ENCODE results near the gene HK3.
"Not testable (repeated sequence)": the region's sequence is repeated elsewhere in the genome, so short reads cannot be mapped to it uniquely, and the experiment has no call there.

HK3 gene

DNA sequence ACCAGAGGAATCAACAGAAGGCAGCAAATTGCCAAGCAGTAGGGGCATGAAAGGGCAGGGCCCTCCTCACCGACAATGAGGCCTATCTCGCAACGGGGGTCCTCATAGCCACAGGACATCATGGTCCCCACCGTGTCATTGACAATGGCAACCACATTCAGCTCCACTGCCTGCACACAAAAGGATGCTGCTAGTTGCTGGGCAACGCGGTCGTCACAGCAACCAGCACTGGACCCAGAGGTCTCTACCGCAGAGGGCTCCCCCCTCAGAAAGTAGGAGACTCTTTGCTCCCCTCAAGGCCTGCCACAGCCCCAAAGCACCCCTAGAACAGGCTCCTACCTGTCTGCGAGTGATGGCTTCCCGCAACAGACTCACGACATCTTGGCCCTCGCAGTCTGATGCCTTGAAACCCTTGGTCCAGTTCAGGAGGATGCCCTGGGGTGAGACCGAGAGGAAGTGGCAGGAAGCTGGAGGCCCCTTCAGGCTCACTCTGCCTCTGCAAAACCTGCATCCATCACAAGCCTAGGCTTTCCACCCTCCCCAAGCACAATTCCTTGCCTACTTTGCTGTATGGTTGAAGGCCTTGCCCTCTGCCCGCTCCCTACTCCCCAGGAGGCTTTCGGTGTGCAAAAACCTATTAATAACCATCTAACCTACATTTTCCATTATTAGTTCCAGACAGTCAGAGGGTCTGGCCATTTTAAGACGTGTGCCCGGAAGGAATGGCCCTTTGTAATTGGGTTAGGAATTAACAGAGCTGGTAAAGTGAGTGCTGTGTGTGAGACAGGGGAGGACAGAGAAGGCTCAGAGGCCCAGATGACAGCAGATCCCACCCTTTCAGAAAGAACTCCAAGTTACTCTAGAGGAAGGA, 15.2 kb downstream of the HK3 start:
- no peak for DNase-seq (ENCODE audit: low spot score)

DNA sequence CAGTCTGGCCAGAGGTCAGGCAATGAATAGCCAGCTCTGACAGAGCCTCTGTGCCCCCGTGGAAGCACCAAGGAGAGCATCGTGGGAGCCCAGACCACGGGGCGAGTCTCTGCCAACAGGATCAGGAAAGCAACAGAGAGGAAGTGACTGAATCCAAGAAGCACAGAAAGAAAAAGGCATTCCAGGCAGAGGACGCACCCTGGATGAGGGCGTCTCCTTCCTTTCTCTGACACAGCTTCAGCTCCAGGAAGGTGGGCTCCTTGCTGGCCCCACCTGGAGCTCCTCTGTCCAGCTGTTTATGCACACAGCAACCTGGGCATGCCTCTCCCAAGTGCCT, 16.6 kb downstream of the HK3 start:
- DNase-seq (ENCODE audit: low spot score) = no peak

DNA sequence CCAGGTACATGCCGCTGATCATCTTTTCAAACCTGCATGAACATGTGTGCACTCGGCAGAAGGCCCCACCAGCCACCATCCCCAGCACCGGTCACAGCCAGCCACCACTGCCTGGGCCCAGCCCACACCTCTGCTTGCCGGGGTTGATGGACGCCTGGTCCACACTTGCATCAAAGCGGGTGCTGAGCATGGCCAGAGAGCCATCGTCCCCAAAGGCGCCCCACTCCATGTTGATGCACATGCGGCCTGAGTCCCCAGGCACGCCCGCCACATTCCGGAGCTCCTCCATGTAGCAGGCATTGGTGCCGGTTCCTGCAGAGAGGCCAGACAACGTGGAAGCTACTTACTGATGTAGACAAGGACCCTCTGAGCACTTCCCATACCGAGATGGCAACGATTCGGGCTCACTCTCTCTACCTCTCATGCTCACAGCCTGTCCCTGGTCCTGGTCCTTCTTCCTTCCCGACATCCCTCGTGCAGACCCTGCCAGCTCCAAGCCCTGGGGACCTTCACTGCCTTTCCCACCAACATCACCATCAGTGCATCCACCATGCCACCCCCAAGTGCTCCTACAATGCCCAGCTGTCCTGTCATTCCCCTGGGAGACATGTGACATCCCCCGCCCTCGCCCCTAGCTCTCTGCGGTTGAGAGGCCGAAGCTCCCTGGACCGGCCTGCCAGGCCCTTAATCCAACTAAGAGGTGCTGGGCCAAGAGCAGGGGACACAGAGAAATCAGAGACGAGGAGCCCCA, 17.2 kb downstream of the HK3 start:
- no peak for DNase-seq (ENCODE audit: low spot score)

DNA sequence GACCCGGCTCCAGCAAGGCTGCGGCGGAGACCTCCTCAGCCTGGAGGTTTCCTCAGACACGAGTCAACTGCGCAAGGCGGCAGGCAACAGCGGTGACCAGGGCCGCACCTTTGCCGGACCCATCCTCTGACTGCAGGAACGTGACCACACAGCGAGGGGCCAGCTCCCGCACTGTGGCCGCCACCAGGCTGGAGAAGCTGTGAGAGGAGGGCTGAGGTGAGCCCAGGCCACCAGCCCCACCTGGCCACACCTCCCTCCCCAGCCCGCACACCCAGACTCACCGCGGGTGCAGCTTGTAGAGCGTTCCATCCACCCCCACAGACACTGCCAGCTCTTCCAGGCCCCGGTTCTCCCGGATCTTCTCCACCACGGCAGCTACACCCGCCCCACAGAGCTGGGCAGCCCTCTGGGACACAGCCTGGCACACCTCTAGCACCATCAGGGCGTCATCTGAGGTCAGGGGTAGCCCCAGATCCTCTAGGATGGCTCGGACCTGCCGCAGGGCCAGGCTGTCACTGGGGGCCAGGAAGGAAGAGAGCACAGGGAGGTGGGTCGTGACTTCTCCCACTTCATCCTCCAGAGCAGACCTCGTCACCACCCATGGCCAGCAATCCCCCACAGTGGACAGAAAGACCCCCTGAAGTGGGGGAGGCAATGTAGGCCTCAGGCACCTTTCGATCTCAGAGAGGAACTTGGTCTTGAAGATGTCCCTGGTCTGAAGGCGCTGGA, 18.0 kb downstream of the HK3 start:
- no peak for DNase-seq (ENCODE audit: low spot score)

DNA sequence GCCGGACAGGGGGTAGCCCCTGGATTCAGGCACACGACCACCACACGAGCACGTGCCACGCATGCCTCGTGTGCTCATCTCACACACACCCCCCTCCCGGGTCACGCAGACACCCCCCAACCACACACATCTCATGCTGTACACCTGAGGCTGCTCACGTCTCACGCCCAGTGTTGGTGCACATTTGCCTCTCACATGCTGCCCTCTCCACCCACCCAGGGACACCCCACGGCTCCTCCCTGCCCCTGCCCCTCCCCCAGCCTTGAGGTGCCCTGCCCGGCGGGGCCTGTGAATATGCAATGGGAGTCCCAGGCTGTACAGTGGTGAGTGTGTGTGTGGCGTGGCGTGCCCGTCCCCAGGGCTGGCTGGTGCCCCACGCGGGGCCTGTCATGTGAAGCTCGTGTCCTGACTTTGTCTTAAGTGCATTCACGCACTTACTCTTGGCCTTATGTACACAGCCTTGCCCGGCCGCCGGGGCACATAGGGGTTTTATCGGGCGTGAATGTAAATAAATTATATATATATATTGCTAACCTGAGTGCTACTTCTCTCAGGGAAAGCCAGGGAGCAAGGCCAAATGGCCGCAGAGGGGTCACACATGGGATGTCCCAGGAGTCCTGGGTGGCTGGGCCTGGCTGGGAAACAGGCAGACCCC, 18.7 kb downstream of the HK3 start:
- DNase-seq (ENCODE audit: low spot score) = no peak

DNA sequence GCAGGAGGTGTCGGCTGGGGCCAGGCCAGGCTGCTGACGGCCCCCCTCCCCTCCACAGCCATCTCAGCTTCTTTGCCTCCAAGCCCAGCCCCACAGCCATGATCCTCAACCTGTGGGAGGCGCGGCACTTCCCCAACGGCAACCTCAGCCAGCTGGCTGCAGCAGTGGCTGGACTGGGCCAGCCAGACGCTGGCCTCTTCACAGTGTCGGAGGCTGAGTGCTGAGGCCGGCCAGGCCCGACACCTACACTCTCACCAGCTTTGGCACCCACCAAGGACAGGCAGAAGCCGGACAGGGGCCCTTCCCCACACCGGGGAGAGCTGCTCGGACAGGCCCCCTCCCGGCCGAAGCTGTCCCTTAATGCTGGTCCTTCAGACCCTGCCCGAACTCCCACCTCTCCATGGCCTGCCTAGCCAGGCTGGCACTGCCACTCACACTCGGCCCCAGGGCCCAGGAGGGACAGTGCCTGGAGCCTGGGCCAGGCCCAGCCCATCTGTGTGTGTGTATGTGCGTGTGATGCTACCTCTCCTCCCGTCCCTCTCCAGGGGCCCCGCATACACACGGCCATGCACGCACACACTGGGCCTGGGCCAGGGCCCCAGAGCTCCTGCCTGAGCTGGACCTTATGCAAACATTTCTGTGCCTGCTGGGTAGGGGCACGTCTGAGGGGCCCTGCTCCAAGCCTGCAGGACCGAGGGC, 19.3 kb downstream of the HK3 start:
- DNase-seq (ENCODE audit: low spot score) = no peak

DNA sequence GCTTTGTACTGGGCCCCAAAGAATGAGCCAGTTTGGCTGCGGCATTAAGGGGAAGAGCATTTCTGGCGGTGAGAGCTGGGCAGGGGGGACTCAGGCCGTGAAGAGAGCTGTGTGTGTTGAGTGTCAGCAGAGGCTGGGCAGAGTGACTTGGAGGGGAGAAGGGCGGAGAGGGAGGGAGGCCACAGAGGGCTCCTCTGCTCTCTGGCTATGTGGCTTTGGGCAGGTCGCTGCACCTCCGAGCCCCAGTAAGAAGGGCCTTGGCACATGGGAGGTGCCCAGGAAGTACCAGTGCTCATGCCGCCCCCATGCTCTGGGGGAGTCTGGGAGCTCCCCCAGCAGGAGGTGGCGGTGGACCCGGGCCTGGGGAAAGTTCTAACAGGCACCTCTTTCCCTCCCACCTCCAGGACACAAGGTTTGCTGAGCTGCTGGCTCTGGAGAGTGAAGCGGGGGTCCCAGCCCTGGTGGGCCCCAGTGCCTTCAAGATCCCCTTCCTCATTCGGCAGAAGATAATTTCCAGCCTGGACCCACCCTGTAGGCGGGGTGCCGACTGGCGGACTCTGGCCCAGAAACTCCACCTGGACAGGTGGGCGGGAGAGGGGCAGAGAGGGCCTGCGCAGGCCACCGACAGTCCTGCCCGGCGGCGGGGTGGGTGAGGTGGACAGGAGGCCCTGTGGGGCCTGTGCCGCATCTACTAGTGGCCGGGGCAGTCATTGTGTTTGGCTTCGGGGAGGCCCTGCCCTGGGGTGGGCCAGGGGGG, 20.1 kb downstream of the HK3 start:
- no peak for DNase-seq (ENCODE audit: low spot score)

DNA sequence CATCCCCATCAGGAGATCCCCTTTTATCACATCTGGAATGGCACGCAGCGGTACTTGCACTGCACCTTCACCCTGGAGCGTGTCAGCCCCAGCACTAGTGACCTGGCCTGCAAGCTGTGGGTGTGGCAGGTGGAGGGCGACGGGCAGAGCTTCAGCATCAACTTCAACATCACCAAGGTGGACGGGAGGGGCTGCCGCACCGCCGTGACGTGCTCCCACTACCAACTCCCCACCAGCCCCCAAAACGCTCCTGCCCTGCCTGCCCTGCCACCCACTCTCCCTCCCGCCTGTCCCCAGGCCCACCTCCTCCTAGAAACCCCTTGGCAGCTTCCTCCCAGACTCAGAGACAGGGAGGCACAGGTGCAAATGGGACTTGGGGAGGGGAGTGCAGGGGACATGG, 20.7 kb downstream of the HK3 start:
- no peak for DNase-seq (ENCODE audit: low spot score)

DNA sequence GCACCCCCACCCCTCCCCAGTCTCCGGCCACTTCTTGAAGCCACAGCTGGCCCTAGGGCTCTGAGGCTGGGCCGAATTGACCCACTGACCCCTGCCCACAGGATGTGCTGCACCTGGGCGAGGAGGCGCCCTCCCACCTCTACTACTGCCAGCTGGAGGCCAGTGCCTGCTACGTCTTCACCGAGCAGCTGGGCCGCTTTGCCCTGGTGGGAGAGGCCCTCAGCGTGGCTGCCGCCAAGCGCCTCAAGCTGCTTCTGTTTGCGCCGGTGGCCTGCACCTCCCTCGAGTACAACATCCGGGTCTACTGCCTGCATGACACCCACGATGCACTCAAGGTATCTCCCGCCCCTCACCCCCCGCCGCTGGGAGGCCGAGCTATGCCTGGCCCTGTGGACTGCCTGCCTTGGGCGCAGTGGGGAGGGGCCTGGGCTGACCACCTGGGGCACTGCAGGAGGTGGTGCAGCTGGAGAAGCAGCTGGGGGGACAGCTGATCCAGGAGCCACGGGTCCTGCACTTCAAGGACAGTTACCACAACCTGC, 21.3 kb downstream of the HK3 start:
- no peak for DNase-seq (ENCODE audit: low spot score)

DNA sequence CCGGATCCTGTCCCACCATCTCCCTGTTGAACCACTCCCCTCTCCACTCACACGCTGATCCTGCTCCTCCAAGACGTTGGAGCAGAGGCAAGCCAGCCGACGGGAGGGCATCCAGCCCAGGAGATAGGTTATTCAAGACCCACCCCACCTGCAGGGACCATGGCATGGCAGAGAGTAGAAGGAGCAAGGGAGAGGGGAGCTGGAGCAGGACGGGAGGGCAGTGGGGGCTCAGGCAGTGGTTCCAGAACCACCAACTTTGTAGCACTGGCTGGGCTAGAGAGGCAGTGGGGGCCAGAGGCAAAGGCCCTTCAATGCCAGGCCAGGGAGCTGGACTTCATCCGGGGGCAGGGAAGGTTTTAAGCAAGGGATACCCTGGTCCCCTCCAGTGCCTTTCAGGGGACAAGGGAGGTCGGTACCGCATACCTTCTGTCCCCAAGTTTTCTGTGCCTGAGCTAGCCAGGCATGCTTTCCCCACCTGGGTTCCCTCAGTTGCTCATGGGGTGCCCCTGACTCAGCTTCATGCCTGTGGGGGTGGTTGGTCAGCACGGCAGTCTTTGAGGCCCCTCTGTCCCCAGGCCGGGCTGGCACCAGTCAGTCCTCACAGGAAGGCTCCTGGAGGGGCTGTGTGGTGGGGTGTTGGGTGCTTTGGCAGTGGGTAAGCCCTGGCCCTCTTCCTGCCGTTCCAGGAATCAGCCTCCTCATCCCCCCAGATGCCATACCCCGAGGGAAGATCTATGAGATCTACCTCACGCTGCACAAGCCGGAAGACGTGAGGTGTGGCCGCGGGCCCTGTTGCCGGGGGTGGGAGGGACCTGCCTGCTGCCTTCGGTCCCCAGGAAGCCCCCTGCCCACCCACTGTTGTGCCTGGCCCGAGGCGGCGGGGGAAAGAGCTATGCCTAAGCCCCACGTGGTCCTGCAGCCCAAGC, 22.4 kb downstream of the HK3 start:
- DNase-seq (ENCODE audit: low spot score) = no peak

DNA sequence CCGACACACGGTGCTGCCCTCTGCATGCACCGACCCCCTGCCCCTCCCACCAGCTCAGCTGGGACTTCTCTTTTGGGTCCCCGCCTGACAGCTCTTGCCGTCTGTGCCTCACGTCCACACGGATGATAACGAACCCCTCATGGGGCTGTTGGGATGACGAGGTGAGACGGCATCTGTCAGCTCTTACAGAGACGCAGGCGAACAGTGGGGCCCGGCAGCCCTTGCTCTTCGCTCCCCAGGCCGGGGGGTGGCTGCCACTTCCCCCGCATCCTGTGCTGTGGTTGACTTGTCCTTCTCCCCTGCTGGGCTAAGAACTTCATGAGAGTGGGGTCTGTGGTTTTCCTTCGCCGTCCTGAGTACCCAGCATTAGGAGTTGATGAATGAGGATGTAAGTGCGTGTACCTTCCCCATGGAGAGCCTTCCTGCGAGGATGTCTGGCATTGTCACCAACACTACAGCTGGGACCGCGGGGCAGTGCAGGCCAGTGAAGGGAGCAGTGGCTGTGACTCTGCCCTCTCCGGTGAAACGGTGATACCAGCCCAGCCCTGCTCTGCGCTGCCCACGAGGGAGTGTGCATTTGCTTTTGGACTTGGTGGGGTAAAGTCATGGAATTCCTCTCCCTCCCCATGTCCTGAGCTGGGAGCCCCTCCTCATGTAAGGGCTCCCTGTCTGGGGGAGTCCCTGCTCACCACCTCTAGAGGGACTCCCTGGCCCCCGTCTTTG, 23.2 kb downstream of the HK3 start:
- DNase-seq (ENCODE audit: low spot score) = no peak

DNA sequence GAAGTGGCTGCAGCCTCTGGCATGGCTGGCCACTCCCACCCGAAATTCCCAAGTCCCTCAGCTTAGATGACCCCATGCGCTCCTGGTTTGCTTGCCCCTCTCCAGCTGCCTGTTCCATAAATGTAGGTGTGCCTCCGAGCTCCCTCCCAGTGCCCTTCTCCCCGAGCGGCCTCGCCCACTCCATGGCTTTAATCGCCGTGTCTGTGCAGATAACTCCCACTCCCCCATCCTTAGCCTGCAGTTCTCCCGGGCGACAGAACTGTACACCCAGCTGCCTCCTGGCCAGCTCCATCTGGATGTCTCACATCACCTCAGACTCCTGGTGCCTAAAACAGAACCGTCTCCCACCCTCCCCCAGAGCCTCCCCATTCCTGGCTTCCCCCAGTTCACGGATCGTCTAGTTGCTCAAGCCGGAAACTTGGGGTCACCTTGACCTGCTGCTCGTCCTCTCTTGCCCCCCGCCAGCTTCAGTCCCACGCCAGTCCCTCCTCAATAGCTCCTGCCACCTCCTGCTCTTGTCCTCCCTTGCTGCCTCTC, 24.1 kb downstream of the HK3 start:
- DNase-seq (ENCODE audit: low spot score) = no peak

DNA sequence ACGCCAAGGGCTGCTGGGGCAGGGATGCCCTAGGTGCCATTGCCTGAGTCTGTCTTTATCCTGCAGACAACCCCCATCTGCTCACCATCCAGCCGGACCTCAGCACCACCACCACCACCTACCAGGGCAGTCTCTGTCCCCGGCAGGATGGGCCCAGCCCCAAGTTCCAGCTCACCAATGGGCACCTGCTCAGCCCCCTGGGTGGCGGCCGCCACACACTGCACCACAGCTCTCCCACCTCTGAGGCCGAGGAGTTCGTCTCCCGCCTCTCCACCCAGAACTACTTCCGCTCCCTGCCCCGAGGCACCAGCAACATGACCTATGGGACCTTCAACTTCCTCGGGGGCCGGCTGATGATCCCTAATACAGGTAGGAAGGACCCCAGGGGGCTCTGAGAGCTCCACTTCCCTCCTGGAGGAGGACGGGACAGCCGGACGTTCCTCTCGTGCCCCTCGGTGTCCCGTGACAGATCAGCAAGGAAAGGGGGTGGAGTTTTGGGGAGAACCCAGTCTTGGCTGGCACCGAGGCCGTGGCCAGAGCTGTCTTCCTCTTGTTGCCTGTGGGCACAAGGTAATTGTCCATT, 24.9 kb downstream of the HK3 start:
- DNase-seq (ENCODE audit: low spot score) = no peak

DNA sequence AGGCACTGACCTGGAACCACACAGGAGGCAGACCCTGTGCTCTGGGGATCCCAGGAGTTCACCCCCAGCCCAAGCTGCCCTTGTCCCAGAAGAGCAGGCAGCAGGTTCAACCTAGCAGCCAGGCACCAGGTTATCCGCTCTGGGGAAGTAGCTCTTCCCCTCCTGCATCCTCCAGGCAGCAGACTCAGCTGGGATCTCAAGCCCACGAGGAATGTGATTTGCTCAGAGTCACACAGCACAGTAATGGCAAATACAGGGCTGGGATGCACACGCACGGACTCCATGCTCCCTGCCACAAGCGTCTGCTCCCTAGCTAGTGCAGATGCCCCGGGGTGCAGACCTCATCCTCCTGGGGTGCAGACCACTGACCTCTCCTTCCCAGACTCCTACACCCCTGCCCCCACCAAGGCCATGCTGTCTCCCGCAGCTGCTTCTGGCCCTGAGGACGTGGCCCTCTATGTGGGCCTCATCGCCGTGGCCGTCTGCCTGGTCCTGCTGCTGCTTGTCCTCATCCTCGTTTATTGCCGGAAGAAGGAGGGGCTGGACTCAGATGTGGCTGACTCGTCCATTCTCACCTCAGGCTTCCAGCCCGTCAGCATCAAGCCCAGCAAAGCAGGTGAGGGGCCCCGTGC, 25.5 kb downstream of the HK3 start:
- no peak for DNase-seq (ENCODE audit: low spot score)

DNA sequence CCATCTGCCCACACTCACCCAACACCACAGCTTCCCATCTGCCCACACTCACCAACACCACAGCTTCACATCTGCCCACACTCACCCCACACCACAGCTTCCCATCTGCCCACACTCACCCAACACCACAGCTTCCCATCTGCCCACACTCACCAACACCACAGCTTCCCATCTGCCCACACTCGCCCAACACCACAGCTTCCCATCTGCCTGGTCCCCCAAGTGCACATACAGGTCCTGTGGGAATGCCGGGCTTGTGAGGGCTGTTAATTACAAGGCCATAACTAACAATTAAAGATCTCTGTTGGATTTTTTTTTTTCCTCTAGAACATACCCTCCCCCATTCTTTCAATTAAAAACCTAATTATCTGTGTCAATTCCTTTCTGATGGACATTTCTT, 26.1 kb downstream of the HK3 start:
- not testable (repeated sequence) for DNase-seq (ENCODE audit: low spot score)

DNA sequence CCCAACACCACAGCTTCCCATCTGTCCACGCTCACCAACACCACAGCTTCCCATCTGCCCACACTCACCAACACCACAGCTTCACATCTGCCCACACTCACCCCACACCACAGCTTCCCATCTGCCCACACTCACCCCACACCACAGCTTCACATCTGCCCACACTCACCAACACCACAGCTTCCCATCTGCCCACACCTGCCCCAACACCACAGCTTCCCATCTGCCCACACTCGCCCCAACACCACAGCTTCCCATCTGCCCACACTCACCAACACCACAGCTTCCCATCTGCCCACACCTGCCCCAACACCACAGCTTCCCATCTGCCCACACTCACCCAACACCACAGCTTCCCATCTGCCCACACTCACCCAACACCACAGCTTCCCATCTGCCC, 26.6 kb downstream of the HK3 start:
- DNase-seq (ENCODE audit: low spot score) = not testable (repeated sequence)

DNA sequence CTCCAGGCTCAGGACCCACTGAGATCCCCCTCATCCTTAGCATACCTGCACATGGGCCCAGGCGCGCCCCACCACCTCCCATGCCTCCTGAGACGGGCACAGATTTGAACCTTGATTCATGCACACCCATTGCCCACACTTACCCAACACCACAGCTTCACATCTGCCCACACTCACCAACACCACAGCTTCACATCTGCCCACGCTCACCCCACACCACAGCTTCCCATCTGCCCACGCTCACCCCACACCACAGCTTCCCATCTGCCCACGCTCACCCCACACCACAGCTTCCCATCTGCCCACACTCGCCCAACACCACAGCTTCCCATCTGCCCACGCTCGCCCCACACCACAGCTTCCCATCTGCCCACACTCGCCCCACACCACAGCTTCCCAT, 28.5 kb downstream of the HK3 start:
- DNase-seq (ENCODE audit: low spot score) = not testable (repeated sequence)

DNA sequence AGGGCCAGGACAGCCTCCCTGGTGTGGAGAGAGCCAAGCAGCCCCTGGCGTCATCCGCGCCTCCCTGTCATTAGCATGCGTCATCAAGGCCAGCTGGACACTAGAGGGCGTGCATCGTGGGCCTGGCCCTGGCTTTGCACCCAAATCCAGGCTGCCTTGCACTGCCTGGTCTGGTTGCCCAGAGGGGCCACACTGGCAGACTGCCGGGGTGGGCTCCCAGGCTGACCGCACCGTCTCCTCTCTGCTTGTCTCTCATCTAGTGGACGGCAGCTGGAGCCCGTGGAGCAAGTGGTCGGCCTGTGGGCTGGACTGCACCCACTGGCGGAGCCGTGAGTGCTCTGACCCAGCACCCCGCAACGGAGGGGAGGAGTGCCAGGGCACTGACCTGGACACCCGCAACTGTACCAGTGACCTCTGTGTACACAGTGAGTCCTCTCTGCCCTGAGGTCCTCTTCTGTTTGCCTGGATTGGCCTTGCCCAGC, 29.0 kb downstream of the HK3 start:
- DNase-seq (ENCODE audit: low spot score) = no peak

Measured in CD4-positive, alpha-beta T cell treated with Interleukin-6 at 100 ng/mL for 8 hours (primary cell).